ENCODE measurements around the gene SURF6. TPM values are rescaled to one million over a fixed set of nuclear protein-coding genes. Genes with fewer than 3 reads are reported as not detected.

SURF6 gene
- total and polyA plus RNA-seq, 2 of the 8 experiments (the other 6 are each of a cell fraction or from before 2014, with no cell fraction given), result 6.1 to 23.7 TPM

DNA sequence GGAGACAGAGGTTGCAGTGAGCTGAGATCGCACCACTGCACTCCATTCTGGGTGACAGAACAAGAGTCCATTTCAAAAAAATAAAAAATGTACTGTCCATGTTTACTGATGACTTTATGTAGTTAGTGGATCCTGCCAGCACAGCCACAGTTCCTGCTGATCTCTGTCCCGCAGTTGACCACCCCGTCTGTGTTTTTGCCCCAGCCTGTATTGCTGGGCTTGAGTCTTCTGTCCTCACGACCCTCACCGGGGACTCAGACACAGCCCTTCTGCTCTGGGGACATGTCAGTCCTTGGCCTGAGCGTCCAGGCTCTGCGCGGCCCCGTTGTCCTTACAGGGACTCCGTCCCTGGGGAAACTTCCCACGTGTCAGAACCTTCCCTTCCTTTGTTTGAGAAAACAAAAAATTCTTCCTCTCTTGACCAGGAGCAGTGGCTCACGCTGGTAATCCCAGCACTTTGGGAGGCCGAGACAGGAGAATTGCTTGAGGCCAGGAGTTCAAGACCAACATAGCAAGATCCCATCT is 14.5 kb downstream of the SURF6 start (continued):
- TF ChIP-seq POLR2A (IDR thresholded peaks at IDR 0.05; ENCODE audit: control extremely low read depth in 1 of 2, low read depth in 2 of 2, low read length in 2 of 2), result no peak
- no peak for TF ChIP-seq YY1 (IDR thresholded peaks at IDR 0.05; ENCODE audit: low read depth, low read length)
- no peak for TF ChIP-seq BACH1 (IDR thresholded peaks at IDR 0.05; ENCODE audit: low read length)
